Esophagus squamous epithelium (tissue), 5 donors: Measurements from ENCODE around the gene DIAPH3. TPM values are rescaled to one million over a fixed set of nuclear protein-coding genes. Genes with fewer than 3 reads are reported as not detected.

Experiments
- DNase-seq: peaks from one replicate; lab custom pipeline; 2025; lab: John Stamatoyannopoulos, UW
- H3K27ac ChIP-seq, 4 donors: fragments of 200-600 bp; sonication (generic); one replicate each; pipeline ENCODE4 v1.5.1; 2016 to 2019; ENCODE audit warnings: mild to moderate bottlenecking in 1 of 4
- H3K27me3 ChIP-seq, 4 donors: fragments of 200-600 bp; sonication (generic); 1 replicate in 3 of 4; 2 replicates in 1 of 4; pipeline versions ENCODE4 v1.5.1 to v1.6.0; 2017 to 2021; ENCODE audit warnings: antibody characterized with exemption in 1 of 4
- H3K36me3 ChIP-seq, 3 donors: fragments of 200-600 bp; sonication (generic); one replicate each; pipeline ENCODE4 v1.5.1; 2016 to 2019
- H3K4me1 ChIP-seq, 3 donors: fragments of 200-600 bp; sonication (generic); one replicate each; pipeline ENCODE4 v1.5.1; 2017 to 2019
- H3K4me3 ChIP-seq, 4 donors: fragments of 200-600 bp; sonication (generic); 1 replicate in 3 of 4; 2 replicates in 1 of 4; pipeline ENCODE4 v1.5.1; 2016 to 2019; ENCODE audit warnings: mild to moderate bottlenecking in 2 of 4, moderate library complexity in 1 of 4
- H3K9me3 ChIP-seq, 3 donors: fragments of 200-600 bp; sonication (generic); one replicate each; pipeline ENCODE4 v1.5.1; 2016 to 2019
- CTCF ChIP-seq, 6 experiments: fragments of 450-650 bp in 4 of 6; fragments of 200-600 bp in 2 of 6; sonication (generic) in 2 of 6; IDR thresholded peaks; one replicate each; pipeline ENCODE4 v1.5.1; 2016 to 2019; ENCODE audit warnings: antibody characterized with exemption in 6 of 6, mild to moderate bottlenecking in 4 of 6, moderate library complexity in 4 of 6
- POLR2A ChIP-seq, 4 donors: fragments of 450-650 bp; IDR thresholded peaks; one replicate each; pipeline ENCODE4 v1.6.1; 2017; ENCODE audit warnings: antibody characterized with exemption in 4 of 4, mild to moderate bottlenecking in 4 of 4, moderate library complexity in 3 of 4
- WGBS, 2 donors: methylation state at CpG; one replicate each; pipeline ENCODE4 v1.1.5; 2018; 5-methylcytosine and 5-hydroxymethylcytosine counted together
- intact Hi-C: fragments of 100-400 bp; cut with DNase I; formaldehyde crosslinking; loops from one replicate; pipeline ENCODE4 v1.15.0; 2022
- total RNA-seq, 4 donors: library from RNA; depleted of rRNA; stranded (reverse); fragments of >200 nt; gene quantifications; one replicate each; pipeline ENCODE4 v1.1.0, GENCODE V29; 2016
- donor health status: DM: yes; HTN: yes; CAD: no.

DIAPH3 gene
- total RNA-seq, 4 donors from 2014 or later: 2.2 to 11.1 (median 4.0) TPM

DNA sequence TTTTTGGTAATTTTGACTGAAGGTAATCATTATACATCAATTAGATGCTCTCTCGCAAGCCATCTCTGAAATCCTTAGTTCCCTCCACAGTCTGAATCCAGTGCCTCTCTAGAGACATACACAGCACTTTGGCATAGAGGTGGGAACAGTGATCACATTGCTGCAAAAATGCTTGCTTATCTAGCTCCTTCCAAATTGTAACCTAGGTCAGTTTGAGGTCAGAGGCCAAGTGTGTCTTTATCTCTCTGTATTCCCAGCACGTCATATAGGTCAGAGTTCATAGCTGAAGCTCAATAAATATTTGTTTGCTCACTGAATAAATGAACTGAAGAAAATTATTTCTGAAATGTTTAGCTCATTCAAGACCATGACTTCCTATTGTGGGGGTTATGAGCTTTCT, 462.5 kb downstream of the DIAPH3 start:
- H3K27ac ChIP-seq: no peak overlapping the region
- no peaks in the 10 kb centered on the region for H3K36me3 ChIP-seq
- intact Hi-C loops: no loop called here
- no peaks in the 10 kb centered on the region for H3K27me3 ChIP-seq
- DNase-seq: no peak
- H3K4me3 ChIP-seq: no peak overlapping the region
- H3K4me1 ChIP-seq: no peaks in the 10 kb centered on the region
- TF ChIP-seq POLR2A (IDR thresholded peaks at IDR 0.05): no peak
- no peak for TF ChIP-seq CTCF (IDR thresholded peaks at IDR 0.05)
- 84 to 93% methylated on average over 2 of the region's 2 CpGs for WGBS, 2 donors
- H3K9me3 ChIP-seq: no peaks in the 10 kb centered on the region

DNA sequence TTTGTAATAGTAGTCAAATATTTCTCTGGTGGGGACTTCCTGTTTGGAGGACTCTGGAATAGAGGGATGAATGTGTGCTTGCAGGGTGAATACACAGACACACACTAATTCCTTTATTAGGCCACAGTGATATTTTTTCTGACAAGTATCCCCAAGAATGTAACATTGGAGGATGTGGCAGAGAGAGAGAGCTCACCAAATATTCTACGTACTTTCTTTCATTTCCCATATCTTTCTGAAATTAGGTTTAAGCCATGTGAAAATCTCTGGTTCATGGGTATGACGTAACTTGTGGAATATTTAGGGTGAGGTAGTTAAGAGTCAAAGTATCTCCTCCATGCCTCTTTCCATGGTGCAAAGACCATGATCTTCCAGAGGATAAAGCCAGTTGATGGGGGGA, 463.4 kb downstream of the DIAPH3 start:
- Histone ChIP-seq H3K9me3 (no peaks in the 10 kb centered on the region), H3K36me3 (no peaks in the 10 kb centered on the region), H3K4me1 (no peaks in the 10 kb centered on the region), H3K27me3 (no peaks in the 10 kb centered on the region), H3K27ac (no peak overlapping the region), H3K4me3 (no peak overlapping the region)
- intact Hi-C loops: no loop called here
- 90 to 94% methylated on average over 2 of the region's 2 CpGs for WGBS, 2 donors
- no peak for DNase-seq
- no peak for TF ChIP-seq POLR2A (IDR thresholded peaks at IDR 0.05)
- TF ChIP-seq CTCF (IDR thresholded peaks at IDR 0.05): no peak

DNA sequence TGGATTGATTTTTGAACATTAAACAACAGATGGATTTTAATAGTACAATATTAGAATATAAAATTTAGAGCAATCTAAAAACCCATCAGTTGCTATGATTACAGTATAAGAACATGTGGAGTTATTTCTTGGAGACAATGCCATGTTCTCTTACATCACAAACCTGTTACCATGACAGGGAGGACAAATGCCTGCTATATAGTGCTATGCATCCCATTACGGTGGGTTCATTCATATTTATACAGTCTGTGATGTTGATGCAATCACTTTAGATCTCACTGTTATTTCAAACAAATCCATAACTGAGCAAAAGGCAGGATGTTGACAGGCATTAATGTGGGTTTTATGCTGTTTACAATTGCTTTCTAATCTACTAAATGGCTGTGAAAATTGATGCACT, 467.5 kb downstream of the DIAPH3 start:
- H3K4me1 ChIP-seq: no peaks in the 10 kb centered on the region
- TF ChIP-seq POLR2A (IDR thresholded peaks at IDR 0.05) (no peak), CTCF (IDR thresholded peaks at IDR 0.05) (no peak)
- DNase-seq: no peak
- no peaks in the 10 kb centered on the region for H3K36me3 ChIP-seq
- intact Hi-C loops: no loop called here
- H3K27me3 ChIP-seq: no peaks in the 10 kb centered on the region
- H3K9me3 ChIP-seq: no peaks in the 10 kb centered on the region
- WGBS, 2 donors: 72 to 76% methylated on average over 1 of the region's 1 CpG
- H3K27ac ChIP-seq: no peak overlapping the region
- H3K4me3 ChIP-seq: no peak overlapping the region

- intact Hi-C loops: no loop called here
- no peak overlapping the region for H3K27ac ChIP-seq
- no peaks in the 10 kb centered on the region for H3K36me3 ChIP-seq
- H3K4me3 ChIP-seq: no peak overlapping the region
- H3K9me3 ChIP-seq: no peaks in the 10 kb centered on the region
- H3K27me3 ChIP-seq: no peaks in the 10 kb centered on the region
- H3K4me1 ChIP-seq: no peaks in the 10 kb centered on the region
- 33 to 38% methylated on average over 1 of the region's 1 CpG for WGBS, 2 donors
- no peak for TF ChIP-seq CTCF (IDR thresholded peaks at IDR 0.05)
- no peak for TF ChIP-seq POLR2A (IDR thresholded peaks at IDR 0.05)
- DNase-seq: no peak
Measured at GRCh38 chr13:59691501-59692066, 472.1 kb downstream of the DIAPH3 start.

DNA sequence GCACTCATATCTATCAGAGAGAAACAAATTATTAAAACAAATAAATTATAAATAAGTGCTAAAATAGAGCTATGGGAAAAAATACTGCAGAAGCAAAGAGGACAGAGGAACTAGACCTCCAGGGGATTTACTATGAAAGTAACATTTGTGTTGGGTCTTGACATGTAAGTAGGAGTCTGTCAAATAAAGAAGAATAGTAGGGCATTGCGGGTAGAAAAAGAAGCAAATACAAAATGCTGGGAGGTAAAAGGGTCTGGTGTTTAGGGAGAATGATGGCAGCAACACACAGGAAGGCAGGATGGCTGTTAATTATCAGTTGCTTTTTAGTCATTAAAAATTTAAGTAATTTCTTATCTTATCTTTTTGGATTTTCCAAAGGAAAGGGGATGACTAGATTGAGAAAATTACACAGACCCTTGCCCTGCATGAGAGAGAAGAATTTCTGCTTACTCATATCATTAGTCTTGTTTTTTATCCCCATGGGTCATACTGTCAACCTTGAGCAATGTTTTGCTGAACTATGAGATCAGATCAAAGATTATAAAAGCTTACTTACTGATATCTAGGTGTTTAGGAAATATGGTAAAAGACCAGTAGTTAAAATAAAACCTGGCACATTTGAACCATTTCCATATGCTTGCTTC, 472.7 kb downstream of the DIAPH3 start:
- TF ChIP-seq CTCF (IDR thresholded peaks at IDR 0.05): no peak
- TF ChIP-seq POLR2A (IDR thresholded peaks at IDR 0.05): no peak
- WGBS, 2 donors: 90 to 97% methylated on average over 1 of the region's 1 CpG
- intact Hi-C loops: no loop called here
- Histone ChIP-seq H3K4me1 (no peaks in the 10 kb centered on the region), H3K4me3 (no peak overlapping the region), H3K36me3 (no peaks in the 10 kb centered on the region), H3K27ac (no peak overlapping the region), H3K27me3 (no peaks in the 10 kb centered on the region), H3K9me3 (no peaks in the 10 kb centered on the region)
- no peak for DNase-seq
